Measurements from ENCODE around the gene EFCAB12.
"Not testable (repeated sequence)": the region's sequence is repeated elsewhere in the genome, so short reads cannot be mapped to it uniquely, and the experiment has no call there.

- not testable (repeated sequence) for TF ChIP-seq CTCF (IDR thresholded peaks at IDR 0.05; ENCODE audit: low read length); EZH2 (IDR thresholded peaks at IDR 0.05; ENCODE audit: borderline replicate concordance, low read length)
These were observed 44.3 kb downstream of the EFCAB12 start for GRCh38 chr3:129384103-129384502.
